Heart left ventricle (tissue), 13 donors: ENCODE measurements around the gene GANAB.

Source experiments
- CTCF ChIP-seq, 12 donors: fragments of 200-600 bp; sonication (generic) in 4 of 12; IDR thresholded peaks; one replicate each; pipeline versions ENCODE4 v1.5.0 to v1.8.0; 2018 to 2022; ENCODE audit warnings: antibody characterized with exemption in 12 of 12, mild to moderate bottlenecking in 5 of 12
- POLR2A ChIP-seq, 2 donors: fragments of 450-650 bp; IDR thresholded peaks; one replicate each; pipeline ENCODE4 v1.6.1; 2017; ENCODE audit warnings: antibody characterized with exemption in 2 of 2, mild to moderate bottlenecking in 2 of 2, moderate library complexity in 2 of 2
- donor health status: ischemic (EF 13 %, LVEDD 7.1; RV severe dilation, severe dysfunction).
- donor health status: DM: no; HTN: yes; CAD: no.
- donor health status: DM: no; HTN: no; CAD: no.
- donor health status: ischemic (EF 25% LVEDD 6.9; RV normal size, moderate dysfunction).
- donor health status: ischemic (EF 25% LVEDD 5.7; RV mildly dilated, moderate dysfunction).
- donor health status: ischemic (EF 35%, LVEDD 5.7; RV mildly dilated, moderate dysfunction).
- donor health status: nonischemic (EF 11% LVEDD 7.7; RV severe dilation, severe dysfunction).
- donor health status: DM: yes; HTN: yes; CAD: no.
- donor health status: PGD.
- donor health status: ischemic (EF 29% LVEDD 5.4; RV normal size, mild dysfunction).
- donor health status: nonischemic (EF 23%, LVEDD 6.1; RV moderate dilation, normal function).

DNA sequence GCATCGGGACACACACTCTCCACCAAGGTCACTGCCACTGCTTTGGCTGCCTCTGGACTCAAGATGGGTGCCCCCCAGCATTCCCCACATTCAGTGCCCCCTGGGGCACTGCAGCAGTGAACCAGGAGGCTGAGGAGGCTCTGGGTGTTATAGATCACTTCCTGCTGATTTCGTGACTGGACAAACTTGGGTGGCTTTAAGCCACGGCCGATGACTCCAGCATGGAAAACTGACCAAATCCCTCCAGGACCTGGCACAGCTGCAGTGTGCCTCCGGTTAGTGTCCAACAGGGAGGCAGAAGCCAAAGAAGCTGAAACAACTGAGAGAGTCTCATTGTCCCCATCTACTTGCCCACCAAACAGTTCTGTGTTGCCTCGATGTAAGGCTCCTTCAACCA is 1.2 kb upstream of the GANAB start:
- TF ChIP-seq CTCF (IDR thresholded peaks at IDR 0.05) (no peak), POLR2A (IDR thresholded peaks at IDR 0.05) (no peak)
